GM21390 (cell line): ENCODE data around the gene TBPL2.
"Not testable (repeated sequence)": the region's sequence is repeated elsewhere in the genome, so short reads cannot be mapped to it uniquely, and the experiment has no call there.

Source experiments
- ATAC-seq: cut with Tn5 transposase; IDR thresholded peaks from one replicate; pipeline ENCODE4 v1.9.1; 2021; ENCODE audit not compliant: unreplicated experiment

TBPL2 gene

DNA sequence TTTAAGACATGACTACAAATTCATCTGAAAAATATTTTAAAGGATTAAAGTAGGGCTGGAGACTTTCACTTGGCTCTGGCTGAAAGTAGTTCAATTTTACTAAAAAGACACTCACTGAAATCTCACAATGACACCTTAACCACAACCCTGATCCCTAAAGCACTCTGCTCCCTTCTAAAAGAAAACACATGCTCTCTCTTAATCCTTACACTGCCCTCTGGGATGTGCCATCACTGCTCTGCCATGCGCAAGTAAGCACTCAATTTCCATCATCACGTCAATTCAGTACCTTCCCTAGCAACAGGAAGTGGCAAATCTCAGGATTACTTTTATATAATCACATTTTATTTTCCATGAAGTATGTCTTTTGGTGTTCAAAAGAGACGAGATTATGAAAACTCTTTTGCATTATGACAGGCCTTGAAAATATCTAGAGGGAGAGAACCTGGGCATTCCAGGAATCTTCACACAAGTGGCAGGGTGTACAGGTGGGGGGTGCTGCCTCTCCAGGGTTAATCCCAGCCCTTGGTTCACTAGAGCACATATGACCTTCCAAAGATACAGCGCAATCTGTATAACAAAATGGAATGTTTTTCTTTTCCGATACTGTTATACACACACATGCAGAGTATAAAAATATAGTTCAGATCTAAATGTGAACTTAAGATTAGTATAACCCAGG lies 36.1 kb downstream of the TBPL2 start:
- ATAC-seq: no peak

- no peak for ATAC-seq
These were observed 38.7 kb downstream of the TBPL2 start for GRCh38 chr14:55401751-55402150.

DNA sequence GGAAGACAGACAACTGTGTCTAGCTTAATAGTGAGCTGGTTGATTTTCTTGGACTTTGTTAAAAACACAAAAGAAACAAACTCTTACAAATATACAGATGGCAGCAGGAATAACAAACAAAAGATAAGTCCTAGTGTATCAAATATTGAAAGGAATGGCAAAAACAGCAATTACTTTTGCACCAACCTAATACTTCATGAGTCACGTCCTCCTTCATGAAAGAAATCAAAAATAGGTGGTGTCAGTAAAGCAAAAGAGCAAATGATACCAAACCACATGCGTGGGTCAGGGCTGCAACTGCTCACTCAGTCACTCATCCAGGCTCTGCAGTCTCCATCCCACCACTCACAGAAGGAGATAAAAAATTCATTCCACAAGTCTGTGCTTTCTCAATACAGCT lies 40.6 kb downstream of the TBPL2 start:
- ATAC-seq: no peak

- ATAC-seq: no peak
These were observed 41.2 kb downstream of the TBPL2 start for GRCh38 chr14:55399183-55399582.

DNA sequence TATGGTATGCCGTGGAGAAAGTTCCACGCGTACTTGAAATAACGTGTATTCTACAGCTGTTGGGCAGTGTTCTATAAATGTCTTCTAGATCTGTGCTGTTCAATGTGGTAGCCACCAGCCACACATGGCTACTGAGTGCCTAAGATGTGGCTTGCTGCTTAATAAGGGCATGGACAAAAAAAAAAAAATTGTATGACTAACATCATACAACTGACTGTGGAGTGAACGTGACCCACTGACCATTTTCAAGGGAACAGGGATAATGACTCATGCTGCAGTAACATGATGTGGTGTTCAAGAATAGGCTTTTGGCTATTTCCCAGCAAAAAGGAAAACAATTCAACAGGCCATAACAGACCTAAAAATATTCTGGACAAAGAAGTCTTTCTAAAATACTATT lies 41.7 kb downstream of the TBPL2 start:
- ATAC-seq: no peak

DNA sequence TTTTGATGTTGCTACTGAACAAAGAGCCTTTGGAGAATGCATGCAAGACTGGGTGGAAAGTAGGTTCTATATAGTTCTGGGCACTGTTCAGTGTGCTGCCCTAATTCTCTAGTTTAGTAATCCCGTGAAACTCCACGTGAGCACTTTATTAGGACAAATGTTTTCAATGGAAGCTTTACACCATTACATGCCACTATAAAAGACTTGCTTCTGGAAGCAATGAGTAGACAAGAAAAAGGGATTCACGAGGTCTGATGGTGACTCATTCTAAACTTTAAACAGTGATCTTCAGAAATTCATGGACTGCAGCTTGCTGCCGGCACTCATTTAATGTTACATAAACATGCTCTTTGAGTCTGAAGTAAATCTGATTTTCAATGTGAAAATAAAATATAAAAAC lies 51.1 kb downstream of the TBPL2 start:
- ATAC-seq: no peak

GRCh38 chr14:55388160-55388559 lies 52.3 kb downstream of the TBPL2 start:
- no peak for ATAC-seq

DNA sequence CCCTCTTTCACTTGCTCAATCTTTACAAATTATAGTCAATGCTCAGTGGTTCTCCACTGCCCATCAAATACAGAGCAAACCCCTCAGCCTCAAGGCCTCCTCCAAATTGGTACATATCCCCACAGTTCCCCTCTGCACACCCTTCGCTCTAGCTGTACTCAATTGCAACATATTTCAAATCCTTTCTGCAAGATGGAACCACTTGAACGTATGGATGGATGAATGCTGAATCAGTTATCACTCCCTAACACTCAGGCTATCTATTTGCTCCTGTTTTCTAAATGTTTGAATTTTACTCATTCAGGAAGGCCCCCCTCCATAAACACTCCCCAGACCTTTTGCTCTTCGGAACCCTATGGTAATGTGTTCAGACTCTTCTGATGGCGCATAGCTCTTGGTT lies 53.3 kb downstream of the TBPL2 start:
- ATAC-seq: no peak

DNA sequence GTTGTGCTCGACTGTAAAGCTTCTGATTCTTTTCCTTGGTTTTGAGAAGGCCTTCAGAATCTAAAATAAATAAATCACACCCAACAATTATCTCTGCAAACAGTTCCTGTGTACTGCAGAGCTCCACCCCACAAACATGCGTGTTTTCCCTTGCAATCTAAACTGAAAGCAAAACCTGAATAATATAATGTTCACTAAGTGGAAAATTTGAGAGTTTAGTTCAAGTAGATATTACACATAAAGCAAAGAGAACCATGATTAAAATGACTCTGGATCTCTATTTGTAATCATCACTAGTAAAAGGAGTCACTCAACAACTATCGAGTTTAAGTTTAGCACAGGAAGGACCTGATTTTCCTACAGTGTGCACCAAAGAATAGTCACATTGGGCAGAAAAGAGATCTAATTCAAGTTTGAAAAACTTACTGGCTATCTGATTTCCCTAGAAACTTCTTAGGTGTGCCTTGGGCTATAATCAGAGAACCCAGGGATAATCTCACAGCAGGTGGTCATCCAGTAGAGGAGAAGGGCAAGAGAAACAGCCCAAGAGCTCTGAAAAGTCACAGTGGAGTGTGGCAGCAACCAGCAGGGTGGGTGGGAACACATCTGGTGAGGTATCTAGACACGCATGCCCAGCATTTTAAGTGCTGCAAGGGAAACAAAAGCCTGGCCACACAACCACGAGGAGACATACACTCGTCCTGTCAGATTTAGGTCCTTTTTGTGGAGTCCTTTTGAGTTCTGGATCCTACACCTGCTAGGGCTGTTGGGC lies 54.2 kb downstream of the TBPL2 start:
- no peak for ATAC-seq

DNA sequence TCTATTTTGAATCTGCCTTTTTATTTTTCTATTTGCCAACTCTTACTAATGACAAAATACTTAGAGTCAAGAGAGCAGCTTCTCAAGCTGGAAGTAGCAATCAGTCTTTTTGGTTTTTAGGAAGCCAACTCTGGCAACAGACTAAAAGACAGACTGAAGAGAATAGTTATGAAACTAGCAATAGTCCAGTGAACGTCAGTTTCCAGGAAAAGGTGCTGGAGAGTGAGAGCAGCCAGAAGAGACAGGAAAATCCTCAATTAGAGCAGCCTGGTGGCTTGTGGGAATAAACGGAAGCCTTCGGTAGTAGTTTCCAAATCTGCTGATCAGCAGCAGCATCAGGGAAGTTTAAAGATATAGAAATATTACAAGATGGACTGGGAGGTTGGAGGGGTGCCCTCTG lies 55.9 kb downstream of the TBPL2 start:
- ATAC-seq: no peak

DNA sequence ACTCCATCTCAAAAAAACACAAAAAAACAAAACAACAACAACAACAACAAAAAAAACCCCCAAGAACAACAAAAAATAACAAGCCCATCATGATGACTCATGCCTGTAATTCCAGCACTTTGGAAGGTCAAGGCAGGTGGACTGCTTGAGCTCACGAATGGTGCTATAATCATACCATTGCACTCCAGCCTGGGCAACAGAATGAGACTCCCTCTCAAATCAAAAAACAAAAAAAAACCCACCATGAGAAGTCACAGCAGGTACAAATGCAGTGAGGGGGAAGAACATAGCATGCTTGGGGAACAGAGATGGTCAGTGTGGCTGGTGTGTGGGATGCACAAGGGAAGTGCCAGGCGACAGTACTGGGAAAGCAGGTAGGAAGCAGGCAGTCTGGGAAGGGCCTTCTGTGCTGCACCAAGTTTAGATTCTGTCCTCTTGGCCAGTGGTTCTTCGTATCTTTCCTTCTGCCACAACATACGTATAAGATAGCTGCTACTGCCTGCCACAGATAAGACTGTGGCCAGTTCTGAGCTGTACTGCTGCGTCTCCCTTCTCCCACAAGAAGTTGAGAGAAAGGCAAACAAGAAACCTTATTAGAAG lies 56.8 kb downstream of the TBPL2 start:
- ATAC-seq: no peak

DNA sequence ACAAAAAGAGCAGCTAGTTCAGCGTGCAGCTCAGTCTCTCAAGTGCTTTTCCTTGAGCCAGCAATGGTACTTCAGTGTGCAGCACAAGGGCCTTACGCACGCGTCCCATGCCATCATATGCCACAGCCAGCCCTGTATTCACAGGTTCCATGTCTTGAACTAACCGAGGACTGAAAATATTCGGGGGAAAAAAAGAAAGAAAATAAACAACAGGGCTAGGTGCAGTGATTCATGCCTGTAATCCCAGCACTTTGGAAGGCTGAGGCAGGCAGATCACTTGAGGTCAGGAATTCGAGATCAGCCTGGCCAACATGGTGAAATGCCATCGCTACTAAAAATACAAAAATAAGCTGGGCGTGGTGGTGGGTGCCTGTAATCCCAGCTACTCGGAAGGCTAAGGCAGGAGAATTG lies 57.4 kb downstream of the TBPL2 start:
- not testable (repeated sequence) for ATAC-seq

DNA sequence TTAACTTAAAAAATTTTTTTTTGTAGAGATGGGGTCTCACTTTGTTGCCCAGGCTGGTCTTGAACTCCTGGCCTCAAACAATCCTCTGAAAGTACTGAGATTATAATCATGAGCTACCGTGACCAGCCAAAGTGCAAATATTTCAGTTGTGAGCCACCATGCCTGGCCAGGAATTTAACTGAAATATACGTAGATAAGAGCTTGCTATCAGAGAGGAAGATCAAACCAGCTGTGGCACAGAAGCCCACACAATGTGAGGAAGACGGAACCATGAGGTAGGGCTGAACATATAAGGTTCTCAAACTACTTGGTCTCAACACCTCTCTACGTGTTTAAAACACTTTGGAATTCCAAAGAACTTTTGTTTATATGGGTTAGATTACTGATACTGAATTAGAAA lies 57.9 kb downstream of the TBPL2 start:
- no peak for ATAC-seq

DNA sequence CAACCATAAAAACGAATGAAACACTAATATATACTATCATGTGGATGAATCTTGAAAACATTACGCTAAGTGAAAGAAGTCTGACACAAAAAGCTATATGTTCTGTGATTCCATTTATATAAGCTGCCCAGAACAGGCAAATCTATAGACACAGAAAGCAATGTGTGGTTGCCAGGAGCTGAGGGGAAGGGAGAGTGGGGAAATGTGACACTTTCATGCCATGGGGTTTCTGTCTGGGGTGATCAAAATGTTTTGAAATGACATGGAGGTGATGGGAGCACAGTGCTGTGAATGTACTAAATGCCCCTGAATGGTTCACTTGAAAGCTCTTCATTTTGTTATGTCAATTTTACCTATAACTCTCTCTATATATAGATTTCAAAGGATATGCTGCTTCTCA lies 58.9 kb downstream of the TBPL2 start:
- no peak for ATAC-seq

DNA sequence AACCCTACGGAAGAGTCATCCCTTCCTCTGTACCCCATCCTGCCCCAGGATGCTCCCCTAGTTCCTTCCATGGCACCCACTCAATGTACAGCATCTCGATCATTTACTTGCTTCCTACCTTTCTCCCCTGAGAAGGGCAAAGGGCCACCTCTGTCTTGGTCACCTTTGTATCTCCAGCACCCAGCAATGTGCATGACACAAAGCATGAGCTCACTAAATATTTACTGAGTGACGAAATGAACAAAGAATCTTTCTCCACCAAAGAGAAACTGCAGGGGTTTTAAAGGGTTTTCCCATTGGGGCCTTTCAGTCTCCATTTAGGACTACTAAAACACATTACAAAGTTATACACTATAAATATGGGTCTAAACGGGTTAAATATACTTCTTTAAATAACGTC lies 59.4 kb downstream of the TBPL2 start:
- no peak for ATAC-seq

DNA sequence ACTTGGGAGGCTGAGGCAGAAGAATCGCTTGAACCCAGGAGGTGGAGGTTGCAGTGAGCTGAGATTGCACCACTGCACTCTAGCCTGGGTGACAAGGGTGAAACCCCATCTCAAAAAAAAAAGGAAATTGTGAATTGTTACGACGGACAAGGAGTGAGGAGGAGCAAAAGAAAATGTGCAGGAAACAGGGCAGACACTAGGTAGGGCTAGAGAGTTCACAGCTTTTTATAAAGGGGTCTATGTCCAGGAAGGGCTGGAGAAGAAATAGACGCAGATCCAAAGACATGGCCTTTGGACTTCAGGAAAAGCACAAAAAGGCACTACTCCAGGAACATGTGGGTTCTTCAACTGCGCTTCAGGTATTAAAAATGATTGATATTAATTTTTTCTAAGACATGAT lies 63.2 kb downstream of the TBPL2 start:
- ATAC-seq: no peak

GRCh38 chr14:55374771-55375170 lies 65.6 kb downstream of the TBPL2 start:
- ATAC-seq: no peak

GRCh38 chr14:55373784-55374705 lies 66.4 kb downstream of the TBPL2 start:
- no peak for ATAC-seq

DNA sequence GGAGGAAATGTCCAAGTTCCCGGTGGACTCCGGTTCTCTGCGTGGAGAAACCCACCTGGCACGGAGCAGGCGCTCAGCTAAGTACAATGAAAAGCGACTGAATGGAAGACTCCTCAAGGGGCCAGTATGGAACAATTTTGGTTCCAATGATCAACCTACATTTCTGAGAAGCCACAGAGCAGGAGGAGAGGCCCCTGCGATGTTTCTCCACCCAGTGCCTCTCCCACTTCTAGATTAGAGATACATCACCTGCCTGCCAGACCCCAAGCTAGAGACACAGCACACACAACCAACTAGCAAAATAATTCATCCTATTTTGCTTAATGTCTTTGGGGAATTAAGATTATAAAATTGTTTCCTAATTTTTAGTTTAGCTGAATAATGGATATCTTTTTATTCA lies 67.6 kb downstream of the TBPL2 start:
- ATAC-seq: no peak

DNA sequence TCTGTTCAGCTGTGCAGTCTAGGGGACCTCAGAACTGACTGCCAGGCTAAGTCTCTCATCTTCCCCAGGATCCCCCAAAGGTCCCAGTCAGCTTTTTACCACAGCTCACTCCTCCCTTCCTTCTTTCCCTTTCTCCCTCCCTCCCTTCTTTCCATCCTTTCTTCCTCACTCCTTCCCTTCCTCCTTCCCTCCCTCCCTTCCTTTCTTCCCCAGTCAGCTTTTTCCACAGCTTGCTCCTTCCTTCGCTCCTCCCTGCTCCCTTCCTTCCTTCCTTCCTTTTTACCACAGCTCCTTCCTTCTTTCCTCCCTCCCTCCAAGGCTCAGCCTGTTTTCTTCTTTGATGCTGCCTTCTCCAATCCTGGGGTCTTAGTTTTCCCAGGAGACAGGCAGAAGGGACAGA lies 68.0 kb downstream of the TBPL2 start:
- no peak for ATAC-seq

DNA sequence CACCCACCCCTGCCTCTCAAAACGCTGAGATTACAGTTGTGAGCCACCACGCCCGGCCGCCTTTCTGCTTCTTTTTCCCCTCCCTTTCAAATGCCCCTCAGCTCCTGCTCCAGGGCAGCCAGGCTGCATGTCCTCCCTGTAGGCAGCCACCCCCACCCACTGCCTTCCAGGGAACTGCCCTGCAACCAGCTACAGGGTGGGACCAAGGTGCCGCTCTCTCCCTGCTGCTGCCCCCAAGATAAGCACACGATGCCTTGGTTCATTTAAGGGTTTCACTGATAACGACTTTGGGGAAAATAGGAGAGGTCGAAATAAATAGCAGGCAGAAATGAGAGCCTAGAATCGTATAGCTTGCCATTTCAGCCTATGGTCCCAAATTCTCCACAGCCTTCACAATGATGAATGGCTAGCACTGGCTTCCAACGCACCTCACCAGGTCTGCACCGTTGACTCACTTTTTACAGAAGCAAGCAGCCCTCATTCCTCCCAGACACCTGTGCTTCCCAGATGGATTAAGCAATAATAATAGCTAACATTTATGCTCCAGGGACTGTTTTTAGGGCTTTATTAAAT lies 69.4 kb downstream of the TBPL2 start:
- no peak for ATAC-seq
